Gastroesophageal sphincter (tissue), 4 donors: ENCODE data around the gene RBM38. TPM values are rescaled to one million over a fixed set of nuclear protein-coding genes. Genes with fewer than 3 reads are reported as not detected.

Source experiments
- ATAC-seq: fragments of 150-250 bp; one replicate; pipeline ENCODE4 v1.9.1; 2016; ENCODE audit warnings: mild to moderate bottlenecking, moderate library complexity
- H3K27ac ChIP-seq, 4 donors: fragments of 200-600 bp; sonication (generic) in 3 of 4; 1 replicate in 3 of 4; 2 replicates in 1 of 4; pipeline ENCODE4 v1.5.1; 2016 to 2019
- H3K27me3 ChIP-seq: fragments of 200-600 bp; sonication (generic); one replicate; pipeline ENCODE4 v1.5.1; 2019
- H3K36me3 ChIP-seq, 2 donors: fragments of 200-600 bp; sonication (generic); one replicate each; pipeline ENCODE4 v1.5.1; 2019; ENCODE audit warnings: control low read depth in 1 of 2
- H3K4me1 ChIP-seq, 3 donors: fragments of 200-600 bp; sonication (generic); 1 replicate in 2 of 3; 2 replicates in 1 of 3; pipeline ENCODE4 v1.5.1; 2016 to 2019; ENCODE audit warnings: control low read depth in 2 of 3
- H3K4me3 ChIP-seq, 2 donors: fragments of 200-600 bp; sonication (generic); one replicate each; pipeline ENCODE4 v1.5.1; 2019; ENCODE audit warnings: mild to moderate bottlenecking in 1 of 2, moderate library complexity in 1 of 2
- H3K9me3 ChIP-seq, 3 donors: fragments of 200-600 bp; sonication (generic); one replicate each; pipeline ENCODE4 v1.5.1; 2017 to 2019; ENCODE audit warnings: control low read depth in 2 of 3
- EP300 ChIP-seq: sonication (generic); formaldehyde crosslinking; IDR thresholded peaks from one replicate; pipeline ENCODE4 v1.6.1; 2017; ENCODE audit warnings: antibody characterized with exemption, mild to moderate bottlenecking
- POLR2A ChIP-seq, 2 donors: fragments of 450-650 bp; IDR thresholded peaks; one replicate each; pipeline ENCODE4 v1.6.1; 2017; ENCODE audit warnings: antibody characterized with exemption in 2 of 2, mild to moderate bottlenecking in 2 of 2, moderate library complexity in 1 of 2
- POLR2AphosphoS5 ChIP-seq: sonication (generic); formaldehyde crosslinking; IDR thresholded peaks from one replicate; pipeline ENCODE4 v1.6.1; 2017; ENCODE audit warnings: antibody characterized with exemption
- WGBS, 2 donors: methylation state at CpG; one replicate each; pipeline ENCODE4 v1.1.5; 2018; ENCODE audit warnings: low coverage in 1 of 2; 5-methylcytosine and 5-hydroxymethylcytosine counted together
- total RNA-seq, 4 donors: library from RNA; depleted of rRNA; stranded (reverse); fragments of >200 nt; gene quantifications; one replicate each; pipeline ENCODE4 v1.1.0, GENCODE V29; 2016
- TF ChIP-seq, protein P1 (sequence below), 4 experiments: fragments of 200-600 bp in 2 of 4; fragments of 450-650 bp in 2 of 4; sonication (generic) in 1 of 4; IDR thresholded peaks; one replicate each; pipeline ENCODE4 v1.5.1; 2017 to 2019; ENCODE audit warnings: antibody characterized with exemption in 4 of 4, mild to moderate bottlenecking in 2 of 4, moderate library complexity in 2 of 4

The RBM38 gene
- total RNA-seq, 4 donors from 2014 or later, result 50.9 to 190 (median 106) TPM

DNA sequence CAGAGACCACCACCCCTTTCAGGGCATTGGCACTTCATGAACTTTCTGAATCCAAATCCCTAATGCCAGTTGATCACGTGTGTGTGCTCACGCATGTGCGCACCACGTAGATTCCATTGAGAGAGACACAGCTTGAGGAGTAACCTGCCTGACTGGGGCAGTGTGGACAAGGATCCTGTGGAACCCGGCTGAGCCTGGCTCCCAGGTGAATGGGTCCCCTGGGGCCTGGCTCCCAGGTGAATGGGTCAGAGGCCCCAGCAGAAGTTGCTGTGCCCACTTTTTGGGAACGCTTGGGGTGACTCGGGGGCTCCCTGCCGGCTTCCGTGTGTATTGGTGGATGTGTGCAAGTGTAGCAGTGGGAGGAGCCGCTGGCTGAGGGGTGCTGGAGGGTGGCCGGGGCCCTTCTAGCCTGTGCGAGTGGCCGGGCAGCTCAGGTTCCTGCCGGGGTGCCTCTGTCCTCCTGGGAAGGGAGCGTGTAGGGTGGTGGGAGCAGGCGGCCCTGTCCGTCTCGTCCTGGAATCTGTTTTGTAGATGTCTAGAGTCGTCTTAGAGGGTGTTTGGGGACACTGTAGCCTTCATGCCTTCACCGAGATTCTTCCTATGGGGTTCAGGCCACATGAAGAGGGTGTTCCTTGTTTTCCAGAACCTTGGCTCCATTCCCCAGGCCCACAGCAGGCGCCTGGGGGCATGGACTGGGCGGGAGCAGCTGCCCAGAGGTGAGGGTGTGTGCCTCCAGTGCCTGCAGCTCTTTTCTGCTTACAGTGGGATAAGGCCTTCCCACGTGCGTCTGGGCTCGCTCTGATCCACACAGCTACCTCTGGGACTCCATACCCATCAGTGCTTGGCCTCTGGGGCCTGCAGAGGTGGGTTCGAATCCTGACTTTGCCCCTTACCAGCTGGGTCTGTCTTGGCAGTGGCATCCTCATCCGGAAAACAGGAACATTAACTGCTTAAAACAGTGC lies 3.2 kb downstream of the RBM38 start:
- peak overlapping the region in 1 of 2 donors; percentile 78 for H3K4me3 ChIP-seq

DNA sequence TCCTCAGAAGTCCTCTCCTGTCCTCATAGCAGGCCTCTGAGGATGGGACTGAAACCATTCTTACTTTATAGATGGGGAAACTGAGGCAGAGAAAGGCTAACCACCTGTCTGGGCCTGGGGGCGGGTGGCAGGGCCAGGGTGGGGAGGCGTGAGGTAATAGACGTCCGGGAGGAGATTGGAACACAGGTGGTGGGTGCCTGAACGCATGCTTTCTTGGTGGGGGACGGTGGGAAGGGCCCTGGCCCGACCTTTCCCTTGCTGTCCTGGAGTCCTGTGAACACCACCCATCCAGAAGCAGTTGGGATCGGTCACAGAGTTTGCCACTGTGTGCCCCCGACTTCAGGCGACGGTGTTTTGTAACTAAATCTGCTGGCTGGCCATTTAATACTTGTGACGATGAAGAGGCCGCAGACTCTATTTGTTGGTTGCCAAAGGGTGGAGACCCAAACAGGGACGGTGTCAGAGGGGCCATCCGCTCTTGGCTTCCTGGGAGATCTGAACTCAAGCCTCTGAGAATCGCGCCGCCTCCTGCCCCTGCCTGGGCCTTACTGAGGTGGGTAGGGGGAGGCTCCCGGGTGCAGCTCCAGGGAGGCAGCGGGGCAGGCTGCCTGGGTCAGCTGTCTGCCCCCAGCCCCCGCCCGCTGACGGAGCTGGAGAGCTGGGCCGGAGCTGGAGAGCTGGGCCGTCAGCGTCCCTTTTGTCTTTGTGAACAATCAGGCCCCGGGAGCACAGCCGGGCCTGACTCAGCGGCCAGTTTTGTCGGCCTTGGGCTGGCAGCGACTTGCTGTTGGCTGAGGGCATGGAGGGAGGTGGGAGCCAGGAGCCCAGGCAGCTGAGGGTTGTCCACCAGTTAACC lies 4.1 kb downstream of the RBM38 start:
- 19 to 20% methylated on average over 1 to 8 of the region's 31 CpGs for WGBS, 2 donors
- peaks cover 0 to 93% (median 74%) of the 10 kb centered on the region in 3 donors for H3K4me1 ChIP-seq
- peak overlapping the region in 1 of 2 donors; percentile 78 for H3K4me3 ChIP-seq

More for the DNA sequence above, 3.2 kb downstream of the RBM38 start:
- WGBS, 2 donors, result no CpG with 5 or more reads among the region's 27 CpGs
- no peak for ATAC-seq
- H3K4me1 ChIP-seq, result peaks cover 0 to 93% (median 71%) of the 10 kb centered on the region in 3 donors
- no peaks in the 10 kb centered on the region for H3K27me3 ChIP-seq
- peak; percentile 5 for TF ChIP-seq POLR2AphosphoS5
- no peak for TF ChIP-seq POLR2A (IDR thresholded peaks at IDR 0.05)
- TF ChIP-seq, protein P1, sequence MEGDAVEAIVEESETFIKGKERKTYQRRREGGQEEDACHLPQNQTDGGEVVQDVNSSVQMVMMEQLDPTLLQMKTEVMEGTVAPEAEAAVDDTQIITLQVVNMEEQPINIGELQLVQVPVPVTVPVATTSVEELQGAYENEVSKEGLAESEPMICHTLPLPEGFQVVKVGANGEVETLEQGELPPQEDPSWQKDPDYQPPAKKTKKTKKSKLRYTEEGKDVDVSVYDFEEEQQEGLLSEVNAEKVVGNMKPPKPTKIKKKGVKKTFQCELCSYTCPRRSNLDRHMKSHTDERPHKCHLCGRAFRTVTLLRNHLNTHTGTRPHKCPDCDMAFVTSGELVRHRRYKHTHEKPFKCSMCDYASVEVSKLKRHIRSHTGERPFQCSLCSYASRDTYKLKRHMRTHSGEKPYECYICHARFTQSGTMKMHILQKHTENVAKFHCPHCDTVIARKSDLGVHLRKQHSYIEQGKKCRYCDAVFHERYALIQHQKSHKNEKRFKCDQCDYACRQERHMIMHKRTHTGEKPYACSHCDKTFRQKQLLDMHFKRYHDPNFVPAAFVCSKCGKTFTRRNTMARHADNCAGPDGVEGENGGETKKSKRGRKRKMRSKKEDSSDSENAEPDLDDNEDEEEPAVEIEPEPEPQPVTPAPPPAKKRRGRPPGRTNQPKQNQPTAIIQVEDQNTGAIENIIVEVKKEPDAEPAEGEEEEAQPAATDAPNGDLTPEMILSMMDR (IDR thresholded peaks at IDR 0.05), result peak in 1 of 4 experiments; percentile 12
- H3K36me3 ChIP-seq, result peaks cover 0 to 25% of the 10 kb centered on the region in 2 donors
- H3K27ac ChIP-seq, result peak overlapping the region; percentile 85 to 95 (median 94)
- no peaks in the 10 kb centered on the region for H3K9me3 ChIP-seq

DNA sequence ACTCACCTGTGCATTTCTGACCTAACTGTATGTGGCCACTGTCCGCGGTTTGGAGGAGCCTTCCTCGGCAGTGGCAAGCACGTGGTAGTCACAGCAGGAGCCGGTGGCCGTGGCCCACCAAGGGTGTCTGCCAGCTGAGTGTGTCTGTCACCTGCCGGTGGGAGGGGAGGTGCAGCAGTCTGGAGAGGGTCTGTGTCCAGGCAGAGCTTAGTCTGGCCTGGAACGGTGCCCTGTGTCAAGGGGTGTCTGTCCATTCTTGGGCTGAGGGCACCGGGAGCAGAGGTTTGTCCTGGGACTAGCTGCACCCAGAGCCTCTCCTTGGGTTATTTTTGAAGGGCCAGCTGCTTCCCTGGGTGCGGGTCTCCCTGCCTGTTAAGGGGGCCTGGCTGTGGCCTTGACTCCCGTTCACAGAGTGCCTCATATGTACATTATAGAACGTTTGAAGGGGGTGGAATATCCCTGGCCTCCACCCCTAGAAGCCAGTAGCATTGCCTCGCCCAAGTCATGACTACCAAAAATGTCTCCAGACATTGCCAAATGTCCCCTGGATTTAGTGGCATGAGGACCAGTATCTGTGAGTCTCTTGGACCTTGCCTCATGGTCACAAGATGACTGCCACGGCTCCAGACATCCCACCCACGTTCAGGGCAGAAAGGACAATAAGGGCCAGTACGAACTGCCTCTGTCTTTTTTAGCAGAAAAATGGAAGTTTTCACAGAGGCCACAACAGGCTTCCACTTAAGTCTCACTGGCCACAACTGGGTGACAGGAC lies 5.2 kb downstream of the RBM38 start:
- H3K36me3 ChIP-seq, result peaks cover 0 to 42% of the 10 kb centered on the region in 2 donors
- TF ChIP-seq POLR2AphosphoS5 (no peak), EP300 (no peak), POLR2A (IDR thresholded peaks at IDR 0.05) (no peak)
- TF ChIP-seq, protein P1 (IDR thresholded peaks at IDR 0.05), result no peak
- no peaks in the 10 kb centered on the region for H3K9me3 ChIP-seq
- no peaks in the 10 kb centered on the region for H3K27me3 ChIP-seq
- H3K4me3 ChIP-seq, result peak overlapping the region in 1 of 2 donors; percentile 78
- peaks cover 3 to 96% (median 79%) of the 10 kb centered on the region in 3 donors for H3K4me1 ChIP-seq
- peak overlapping the region; percentile 85 to 95 (median 94) for H3K27ac ChIP-seq
- ATAC-seq, result no peak
- 62 to 83% methylated on average over 2 to 3 of the region's 16 CpGs for WGBS, 2 donors

More for the DNA sequence above, 4.1 kb downstream of the RBM38 start:
- Histone ChIP-seq H3K36me3 (peaks cover 0 to 31% of the 10 kb centered on the region in 2 donors), H3K27me3 (no peaks in the 10 kb centered on the region), H3K9me3 (no peaks in the 10 kb centered on the region), H3K27ac (peak overlapping the region; percentile 85 to 95 (median 94))
- peak; percentile 80 for TF ChIP-seq POLR2AphosphoS5
- peak in 1 of 2 donors; percentile 23 for TF ChIP-seq POLR2A (IDR thresholded peaks at IDR 0.05)
- TF ChIP-seq, protein P1 (IDR thresholded peaks at IDR 0.05), result no peak
- TF ChIP-seq EP300, result no peak
- peak; percentile 57 for ATAC-seq

DNA sequence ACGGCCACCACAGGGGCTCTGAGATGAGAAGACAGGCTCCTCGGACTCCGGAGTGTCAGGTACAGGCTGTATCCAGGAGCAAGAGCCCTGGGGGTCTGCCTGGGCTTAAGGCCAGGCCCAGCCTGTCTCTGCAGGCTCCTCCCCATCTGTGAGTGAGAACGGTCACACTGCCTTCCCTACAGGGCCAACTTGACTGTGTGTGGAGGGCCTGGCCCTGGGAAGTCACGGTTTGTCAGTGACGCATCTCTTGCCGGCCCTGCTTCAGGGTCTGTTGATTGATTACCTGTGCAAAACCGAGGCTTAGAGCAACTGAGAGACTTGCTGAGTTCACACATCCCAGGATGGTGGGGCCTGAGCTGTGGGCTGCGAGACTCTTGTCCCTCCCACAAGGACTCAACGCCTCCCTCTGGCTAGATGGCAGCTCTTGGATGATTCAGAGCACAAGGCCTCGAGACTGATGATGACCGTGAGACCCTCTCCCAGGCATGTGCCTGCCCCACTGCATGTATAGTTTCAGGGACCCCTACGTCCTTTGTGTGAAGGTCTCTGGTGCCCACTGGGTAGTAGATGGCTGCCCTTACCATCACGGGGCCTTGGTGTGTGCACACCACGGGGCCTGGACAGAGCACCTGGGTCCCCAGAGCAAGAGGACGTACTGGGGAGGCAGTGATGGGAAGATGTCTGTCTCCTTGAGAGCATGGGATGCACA lies 5.9 kb downstream of the RBM38 start:
- WGBS, 2 donors, result 60% methylated on average over 1 of the region's 16 CpGs; no CpG with 5 or more reads in 1 of the 2 donors
- Histone ChIP-seq H3K4me1 (peaks cover 3 to 100% (median 84%) of the 10 kb centered on the region in 3 donors), H3K27ac (peak overlapping the region; percentile 85 to 95 (median 94))

More for the DNA sequence above, 5.9 kb downstream of the RBM38 start:
- Histone ChIP-seq H3K4me3 (peak overlapping the region in 1 of 2 donors; percentile 3), H3K36me3 (peaks cover 0 to 49% of the 10 kb centered on the region in 2 donors), H3K27me3 (no peaks in the 10 kb centered on the region), H3K9me3 (no peaks in the 10 kb centered on the region)
- TF ChIP-seq, protein P1 (IDR thresholded peaks at IDR 0.05), result no peak
- TF ChIP-seq EP300 (no peak), POLR2A (IDR thresholded peaks at IDR 0.05) (no peak), POLR2AphosphoS5 (no peak)
- ATAC-seq, result no peak
